ENCODE results near the gene CFHR3. TPM values are rescaled to one million over a fixed set of nuclear protein-coding genes. Genes with fewer than 3 reads are reported as not detected.

The CFHR3 gene
- total RNA-seq: 0.23 TPM

DNA sequence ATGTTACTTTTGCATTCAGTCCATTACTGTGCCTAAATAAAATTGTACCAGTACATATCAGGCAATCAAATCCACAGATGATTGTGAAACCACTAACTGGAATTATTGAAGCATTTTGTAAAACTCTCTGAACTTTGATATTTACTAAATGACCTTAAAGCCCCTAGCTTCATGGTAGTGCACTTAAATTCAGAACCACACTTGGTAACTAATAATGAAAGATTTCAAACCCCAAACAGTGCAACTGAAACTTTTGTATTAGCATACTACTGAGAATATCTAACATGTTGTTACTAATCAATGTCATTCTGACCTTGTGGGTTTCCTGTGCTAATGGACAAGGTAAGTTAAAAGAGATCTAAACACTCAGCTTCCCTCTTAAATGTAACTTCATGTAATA is at the start of gene CFHR3:
CFHR3 (plus strand) TSS at position 238 of the 400 bp plus-strand sequence; CDS start at position 285, 47 bp downstream.

DNA sequence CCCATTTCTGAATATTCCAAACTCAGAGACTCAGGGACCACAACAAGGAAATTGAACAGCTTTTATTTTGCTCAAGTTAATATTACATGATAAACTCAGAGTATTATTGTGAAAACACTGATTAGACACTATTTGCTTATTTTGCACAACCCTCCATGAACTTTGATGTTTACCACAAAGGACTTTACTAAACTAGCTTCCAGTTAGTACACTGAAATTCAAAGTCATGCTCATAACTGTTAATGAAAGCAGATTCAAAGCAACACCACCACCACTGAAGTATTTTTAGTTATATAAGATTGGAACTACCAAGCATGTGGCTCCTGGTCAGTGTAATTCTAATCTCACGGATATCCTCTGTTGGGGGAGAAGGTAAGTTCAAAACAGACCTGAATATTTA is 44.9 kb downstream of the CFHR3 start, which contains the start of gene CFHR1:
CFHR1 (plus strand) TSS at position 201 of the 400 bp plus-strand sequence; CDS start at position 315, 114 bp downstream.

Other genes starting within 250 kb of the CFHR3 start
- gene KCNT2, start 166.4 kb upstream of the CFHR3 start, total RNA-seq: 16.3 TPM
- 52.7 TPM for gene CFH, start 122.8 kb upstream of the CFHR3 start, total RNA-seq
- not detected for gene CFHR1, start 44.9 kb downstream of the CFHR3 start, total RNA-seq
- not detected for gene CFHR4, start 113.2 kb downstream of the CFHR3 start, total RNA-seq
- not detected for gene CFHR2, start 168.9 kb downstream of the CFHR3 start, total RNA-seq
- gene CFHR5, start 202.7 kb downstream of the CFHR3 start, total RNA-seq: not detected

Measured in metanephros (tissue), 1 donor.